Effector memory CD4-positive, alpha-beta T cell (primary cell): ENCODE data around the gene ERC1.

Experiments
- DNase-seq, 3 donors: peaks; one replicate each; pipeline ENCODE4 v3.0.0-alpha.2; 2020
- H3K27ac ChIP-seq: 2 replicates; pipeline ENCODE4 v1.7.0; 2013; ENCODE audit warnings: mild to moderate bottlenecking, low read length, moderate library complexity; ENCODE audit not compliant: insufficient read depth, poor library complexity, severe bottlenecking
- H3K27me3 ChIP-seq: replicated peaks from 2 replicates; pipeline ENCODE4 v1.7.0; 2013; ENCODE audit warnings: mild to moderate bottlenecking, low read length; ENCODE audit not compliant: insufficient read depth, control insufficient read depth, poor library complexity, severe bottlenecking
- H3K36me3 ChIP-seq: 2 replicates; pipeline ENCODE4 v1.7.0; 2013; ENCODE audit warnings: mild to moderate bottlenecking, low read length, moderate library complexity; ENCODE audit not compliant: control insufficient read depth, insufficient read depth
- H3K4me1 ChIP-seq: 2 replicates; pipeline ENCODE4 v1.7.0; 2013; ENCODE audit warnings: low read length, mild to moderate bottlenecking; ENCODE audit not compliant: control insufficient read depth, insufficient read depth, poor library complexity, severe bottlenecking
- H3K4me3 ChIP-seq: 2 replicates; pipeline ENCODE4 v1.7.0; 2013; ENCODE audit warnings: low read length, low read depth, mild to moderate bottlenecking; ENCODE audit not compliant: insufficient read depth, poor library complexity, severe bottlenecking
- H3K9me3 ChIP-seq: 2 replicates; pipeline ENCODE4 v1.7.0; 2013; ENCODE audit warnings: mild to moderate bottlenecking, low read length, moderate library complexity; ENCODE audit not compliant: control insufficient read depth

The ERC1 gene

DNA sequence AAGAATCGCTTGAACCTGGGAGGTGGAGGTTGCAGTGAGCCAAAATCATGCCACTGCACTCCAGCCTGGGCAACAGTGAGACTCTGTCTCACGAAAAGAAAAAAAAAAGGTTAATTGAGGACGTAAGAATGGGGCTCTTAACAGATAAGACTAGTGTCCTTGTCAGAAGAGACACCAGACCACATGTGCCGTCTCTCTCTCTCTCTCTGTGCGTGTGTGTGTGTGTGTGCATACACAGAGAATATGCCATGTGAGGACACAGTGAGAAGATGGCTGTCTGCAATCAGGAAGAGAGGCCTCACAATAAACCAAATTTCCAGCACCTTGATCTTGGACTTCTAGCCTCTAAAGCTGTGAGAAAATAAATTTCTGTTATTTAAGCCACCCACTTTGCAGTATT is 11.7 kb upstream of the ERC1 start:
- H3K4me3 ChIP-seq, result no peak overlapping the region
- no peaks in the 10 kb centered on the region for H3K4me1 ChIP-seq
- no peak overlapping the region for H3K27ac ChIP-seq
- H3K27me3 ChIP-seq, result no peaks in the 10 kb centered on the region
- H3K36me3 ChIP-seq, result no peaks in the 10 kb centered on the region
- H3K9me3 ChIP-seq, result no peaks in the 10 kb centered on the region
- DNase-seq, result no peak

DNA sequence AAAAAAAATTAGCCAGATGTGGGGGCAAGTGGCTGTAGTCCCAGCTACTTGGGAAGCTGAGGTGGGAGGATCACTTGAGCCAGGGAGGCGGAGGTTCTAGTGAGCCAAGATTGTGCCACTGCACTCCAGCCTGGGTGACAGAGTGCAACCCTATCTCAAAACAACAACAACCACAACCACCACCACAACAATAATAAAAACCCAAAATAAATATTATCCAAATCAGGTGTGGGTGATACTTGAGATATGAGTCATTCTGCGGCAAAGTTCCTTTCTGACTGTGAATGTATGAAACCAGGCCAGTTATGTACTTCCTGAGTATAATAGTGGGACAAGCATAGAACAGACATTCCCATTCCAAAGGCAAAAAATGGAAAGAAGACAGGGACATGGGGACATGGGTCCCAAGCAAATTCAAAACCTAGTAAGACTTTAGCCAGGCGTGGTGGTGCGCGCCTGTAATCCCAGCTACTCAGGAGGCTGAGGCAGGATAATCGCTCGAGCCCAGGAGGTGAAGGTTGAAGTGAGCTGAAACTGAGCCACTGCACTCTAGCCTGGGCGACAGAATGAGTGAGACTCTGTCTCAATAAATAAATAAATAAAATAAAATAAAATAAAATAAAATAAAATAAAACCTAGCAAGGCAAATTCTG is 9.7 kb upstream of the ERC1 start:
- no peaks in the 10 kb centered on the region for H3K27me3 ChIP-seq
- H3K4me3 ChIP-seq, result no peak overlapping the region
- H3K27ac ChIP-seq, result no peak overlapping the region
- no peaks in the 10 kb centered on the region for H3K4me1 ChIP-seq
- no peak for DNase-seq
- H3K36me3 ChIP-seq, result no peaks in the 10 kb centered on the region
- no peaks in the 10 kb centered on the region for H3K9me3 ChIP-seq

DNA sequence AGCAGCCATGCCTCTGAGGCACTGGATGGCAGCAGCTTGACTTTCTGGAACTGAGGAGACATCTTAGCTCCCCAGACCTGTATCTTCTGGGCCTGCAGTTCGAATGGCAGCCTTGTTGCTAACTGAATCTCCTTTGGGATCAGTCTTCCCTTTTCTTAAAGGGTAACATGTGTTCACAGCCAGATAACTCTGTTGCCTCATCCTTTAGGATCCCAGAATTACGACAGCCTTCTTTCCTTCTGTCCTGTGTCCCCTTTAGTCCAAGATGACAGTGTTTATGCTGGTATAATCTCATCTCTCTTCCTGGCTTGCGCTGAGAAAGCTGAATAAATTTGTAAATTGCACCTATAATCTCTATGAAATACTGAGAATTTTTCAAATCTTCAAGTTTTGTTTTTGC is 9.1 kb upstream of the ERC1 start:
- no peak overlapping the region for H3K27ac ChIP-seq
- no peak overlapping the region for H3K4me3 ChIP-seq
- no peaks in the 10 kb centered on the region for H3K36me3 ChIP-seq
- no peak for DNase-seq
- no peaks in the 10 kb centered on the region for H3K4me1 ChIP-seq
- H3K9me3 ChIP-seq, result no peaks in the 10 kb centered on the region
- H3K27me3 ChIP-seq, result no peaks in the 10 kb centered on the region

DNA sequence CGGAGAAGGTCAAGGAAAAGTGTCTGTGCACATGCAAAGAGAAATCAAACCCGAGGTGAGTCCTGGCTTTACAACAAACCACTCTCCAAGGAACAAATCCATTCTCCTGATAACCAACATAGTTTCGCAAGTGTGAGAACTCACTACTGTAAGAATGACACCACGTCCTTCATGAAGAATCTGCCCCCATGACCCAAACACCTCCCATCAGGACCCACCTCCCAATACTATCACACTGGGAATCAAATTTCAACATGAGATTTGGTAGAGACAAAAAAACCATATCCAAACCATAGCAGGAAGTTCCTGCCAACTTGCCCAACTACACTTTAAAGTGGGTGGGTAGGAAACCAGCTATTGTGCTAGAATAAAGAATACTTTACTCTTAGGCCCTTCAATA is 2.4 kb upstream of the ERC1 start:
- no peak for DNase-seq
- Histone ChIP-seq H3K27ac (no peak overlapping the region), H3K4me3 (no peak overlapping the region)

DNA sequence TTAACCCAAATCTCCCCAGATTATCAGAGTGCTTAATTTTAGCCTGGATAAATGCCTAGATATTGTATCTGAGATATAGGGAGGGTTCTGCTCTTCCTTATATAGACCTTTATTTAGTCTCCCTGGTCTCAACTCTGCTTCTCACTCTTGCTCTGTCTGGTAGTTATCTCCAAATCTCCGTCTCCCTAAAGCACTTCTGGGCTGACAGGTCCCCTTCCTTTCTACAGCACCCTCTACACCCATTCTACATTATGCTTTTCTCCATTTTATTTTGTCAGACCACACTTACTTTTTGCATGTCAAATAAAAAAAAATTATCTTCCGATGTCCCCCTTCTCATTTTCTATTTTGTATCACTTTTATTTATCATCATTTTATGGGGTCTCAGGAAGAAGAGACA is 2.0 kb upstream of the ERC1 start:
- Histone ChIP-seq H3K9me3 (no peaks in the 10 kb centered on the region), H3K4me3 (no peak overlapping the region), H3K4me1 (peaks cover 15% of the 10 kb centered on the region), H3K27me3 (no peaks in the 10 kb centered on the region), H3K27ac (no peak overlapping the region), H3K36me3 (no peaks in the 10 kb centered on the region)
- DNase-seq, result no peak

More for the DNA sequence above, 2.4 kb upstream of the ERC1 start:
- Histone ChIP-seq H3K9me3 (no peaks in the 10 kb centered on the region), H3K36me3 (no peaks in the 10 kb centered on the region), H3K4me1 (peaks cover 15% of the 10 kb centered on the region), H3K27me3 (no peaks in the 10 kb centered on the region)

DNA sequence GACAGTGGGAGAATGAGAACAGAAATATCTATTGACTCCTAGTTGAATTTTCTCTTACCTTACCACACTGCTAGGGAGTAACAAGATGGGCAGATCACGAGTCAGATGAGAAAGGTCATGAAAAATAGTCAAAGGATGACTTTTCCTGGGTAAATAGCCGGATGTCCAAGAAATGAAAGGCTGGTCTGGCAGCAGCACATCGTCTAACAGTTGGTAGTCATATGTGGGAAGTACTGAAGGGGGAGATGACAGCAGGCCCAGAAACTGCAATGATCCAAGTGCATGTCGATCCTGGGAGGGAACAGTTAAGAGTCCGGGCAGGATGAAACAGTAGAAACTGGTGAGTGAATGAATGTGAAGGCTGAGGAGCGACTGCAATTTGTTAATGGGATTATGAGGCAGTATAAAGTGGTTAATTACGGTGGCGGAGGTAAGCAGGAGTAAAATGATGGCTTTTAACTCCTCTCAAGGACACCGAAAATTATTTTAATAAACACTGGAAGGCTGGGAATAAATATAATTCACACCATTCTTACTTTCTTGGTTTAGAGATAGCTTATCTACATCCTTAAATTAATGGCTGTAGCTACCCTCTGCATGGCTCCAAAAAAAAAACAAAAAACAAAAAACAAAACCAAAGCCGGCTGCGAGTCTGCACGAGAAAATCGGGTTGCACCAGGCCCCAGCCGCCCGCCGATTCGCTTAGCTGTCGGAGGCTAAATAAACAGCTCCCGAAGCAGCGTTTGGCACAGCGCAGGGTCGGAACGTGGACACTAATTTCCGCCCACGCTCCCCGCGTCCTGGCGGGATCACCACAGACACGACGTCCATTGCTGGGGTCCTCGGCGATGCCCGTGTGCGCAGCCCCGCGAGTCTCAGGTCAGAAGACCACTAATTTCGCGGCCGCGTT is 1.0 kb upstream of the ERC1 start:
- peaks cover 15% of the 10 kb centered on the region for H3K4me1 ChIP-seq
- H3K4me3 ChIP-seq, result peak overlapping the region; percentile 92
- peak in 2 of 3 donors; percentile 2 to 11 for DNase-seq
- peak overlapping the region; percentile 81 for H3K27ac ChIP-seq
- no peaks in the 10 kb centered on the region for H3K9me3 ChIP-seq
- no peaks in the 10 kb centered on the region for H3K27me3 ChIP-seq
- H3K36me3 ChIP-seq, result no peaks in the 10 kb centered on the region

DNA sequence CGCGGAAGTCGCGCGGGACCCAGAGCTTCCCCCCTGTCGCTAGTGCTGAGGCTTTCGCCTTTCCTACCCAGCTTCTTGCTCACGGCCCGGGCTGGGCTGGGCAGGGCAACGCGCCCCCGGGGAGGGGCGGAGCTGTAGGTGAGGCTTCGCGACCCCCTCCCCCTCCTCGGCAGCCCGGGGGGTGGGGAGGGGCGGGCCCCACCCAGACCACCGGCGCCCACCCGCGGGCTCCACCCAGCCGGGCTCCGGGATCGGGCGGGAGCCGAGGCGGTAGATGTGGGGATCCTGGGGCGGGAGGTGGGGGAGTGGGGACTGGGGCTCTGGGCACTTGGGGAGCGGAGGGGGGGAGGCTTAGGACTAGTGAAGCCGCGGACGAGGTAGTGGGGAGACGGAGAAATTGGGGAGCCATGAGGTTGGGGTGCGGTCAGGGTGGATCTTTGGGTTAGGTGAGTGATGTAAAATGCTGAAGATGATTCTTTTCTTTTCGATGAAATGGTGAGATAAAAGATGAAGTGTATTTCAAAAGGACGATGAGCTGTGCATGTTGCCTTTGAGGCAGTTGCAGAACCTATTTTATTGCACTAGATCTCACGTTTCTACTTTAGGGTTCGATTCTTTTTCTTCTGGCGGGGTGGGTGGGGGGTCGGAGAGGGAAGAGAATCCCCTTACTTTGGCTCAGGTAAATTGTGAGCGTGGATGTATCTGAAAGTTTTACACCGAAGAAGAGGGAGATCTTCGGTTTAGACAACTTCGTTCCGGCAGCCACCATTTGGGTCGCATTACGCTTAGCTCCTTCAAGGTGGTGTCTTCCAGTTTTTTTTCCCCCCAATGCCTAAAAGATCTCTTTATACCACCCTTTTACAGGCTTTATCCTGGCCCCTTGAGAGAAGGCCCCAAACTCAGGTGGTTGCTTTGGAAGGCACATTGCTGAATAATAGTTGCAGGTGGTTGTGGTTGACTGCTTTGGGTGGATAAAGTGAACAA is 619 bp downstream of the ERC1 start:
- Histone ChIP-seq H3K36me3 (no peaks in the 10 kb centered on the region), H3K27me3 (no peaks in the 10 kb centered on the region), H3K4me1 (peaks cover 15% of the 10 kb centered on the region), H3K9me3 (no peaks in the 10 kb centered on the region), H3K4me3 (peak overlapping the region; percentile 79), H3K27ac (peak overlapping the region; percentile 81)
- peak in 1 of 3 donors; percentile 24 for DNase-seq

DNA sequence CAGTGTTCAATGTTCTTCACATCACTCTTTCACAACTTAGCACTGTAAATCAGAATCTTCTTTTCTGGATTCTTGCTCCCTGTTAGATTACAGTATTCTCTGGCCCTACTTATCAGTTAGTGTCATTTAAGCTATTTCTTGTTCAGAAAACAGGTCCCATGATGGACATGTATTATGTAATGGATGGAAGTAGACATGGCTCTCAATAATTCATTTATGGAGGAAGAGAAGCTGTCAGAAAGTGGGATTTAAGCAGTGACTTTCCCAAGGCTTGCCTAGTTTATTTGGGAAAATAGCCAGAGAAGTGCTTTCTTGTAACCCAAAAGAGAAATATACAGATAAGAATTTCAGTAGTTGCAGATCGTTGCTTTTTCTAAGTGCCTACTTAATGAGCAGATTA is 1.6 kb downstream of the ERC1 start:
- Histone ChIP-seq H3K36me3 (no peaks in the 10 kb centered on the region), H3K27me3 (no peaks in the 10 kb centered on the region), H3K27ac (no peak overlapping the region), H3K9me3 (no peaks in the 10 kb centered on the region), H3K4me1 (peaks cover 15% of the 10 kb centered on the region), H3K4me3 (no peak overlapping the region)
- DNase-seq, result no peak

DNA sequence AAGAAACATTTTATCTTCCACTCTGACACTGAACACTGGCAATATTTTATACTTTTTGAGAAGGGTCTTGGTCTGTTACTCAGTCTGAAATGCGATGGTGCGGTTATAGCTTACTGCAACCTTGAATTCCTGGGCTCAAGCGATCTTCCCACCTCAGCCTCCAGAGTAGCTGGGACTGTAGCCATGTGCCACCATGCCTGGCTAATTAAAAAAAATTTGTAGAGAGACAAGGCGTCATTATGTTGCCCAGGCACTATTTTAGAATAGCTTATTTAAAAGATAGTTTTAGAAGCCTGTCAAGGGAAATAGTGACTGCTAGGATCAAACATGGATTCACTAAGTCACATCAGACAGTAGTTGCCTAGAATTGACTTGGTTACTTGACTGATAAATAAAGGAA is 5.9 kb downstream of the ERC1 start:
- no peaks in the 10 kb centered on the region for H3K9me3 ChIP-seq
- H3K36me3 ChIP-seq, result no peaks in the 10 kb centered on the region
- no peaks in the 10 kb centered on the region for H3K27me3 ChIP-seq
- DNase-seq, result no peak
- peaks cover 5% of the 10 kb centered on the region for H3K4me1 ChIP-seq
- H3K27ac ChIP-seq, result no peak overlapping the region
- H3K4me3 ChIP-seq, result no peak overlapping the region
